GM21529 (cell line): Measurements from ENCODE around the gene THAP5.

Experiments
- ATAC-seq: cut with Tn5 transposase; IDR thresholded peaks from one replicate; pipeline ENCODE4 v1.9.1; 2021; ENCODE audit not compliant: unreplicated experiment

The THAP5 gene

GRCh38 chr7:108569381-108570145 lies at the start of gene THAP5, which contains the start of gene DNAJB9:
TSS of gene THAP5 (minus strand) at chr7:108569706. CDS start at chr7:108569569, 137 bp downstream.
TSS of gene DNAJB9 (plus strand) at chr7:108569874. CDS start at chr7:108571727, 1,853 bp downstream.
- ATAC-seq, result peak; percentile 93

GRCh38 chr7:108618056-108618455 lies 48.5 kb upstream of the THAP5 start:
- ATAC-seq, result no peak

- no peak for ATAC-seq
Measured at GRCh38 chr7:108614896-108615295, 45.4 kb upstream of the THAP5 start.

- no peak for ATAC-seq
Measured at GRCh38 chr7:108613949-108614381, 44.5 kb upstream of the THAP5 start.

GRCh38 chr7:108613147-108613948 lies 43.8 kb upstream of the THAP5 start:
- ATAC-seq, result peak; percentile 72

GRCh38 chr7:108611268-108611667 lies 41.8 kb upstream of the THAP5 start:
- no peak for ATAC-seq

GRCh38 chr7:108609643-108610042 lies 40.1 kb upstream of the THAP5 start:
- ATAC-seq, result no peak

GRCh38 chr7:108605559-108606201 lies 36.2 kb upstream of the THAP5 start:
- ATAC-seq, result no peak

GRCh38 chr7:108604307-108605077 lies 35.0 kb upstream of the THAP5 start:
- no peak for ATAC-seq

- ATAC-seq, result no peak
Measured at GRCh38 chr7:108603656-108604306, 34.3 kb upstream of the THAP5 start.

- ATAC-seq, result no peak
Measured at GRCh38 chr7:108600399-108600798, 30.9 kb upstream of the THAP5 start.

- no peak for ATAC-seq
Measured at GRCh38 chr7:108598914-108599580, 29.5 kb upstream of the THAP5 start.

- no peak for ATAC-seq
Measured at GRCh38 chr7:108598153-108598552, 28.6 kb upstream of the THAP5 start.

- ATAC-seq, result no peak
Measured at GRCh38 chr7:108596560-108596959, 27.1 kb upstream of the THAP5 start.

- ATAC-seq, result no peak
Measured at GRCh38 chr7:108592646-108593201, 23.2 kb upstream of the THAP5 start.

GRCh38 chr7:108590606-108591005 lies 21.1 kb upstream of the THAP5 start:
- ATAC-seq, result no peak

GRCh38 chr7:108589874-108590273 lies 20.4 kb upstream of the THAP5 start:
- ATAC-seq, result no peak

- no peak for ATAC-seq
Measured at GRCh38 chr7:108589199-108589598, 19.7 kb upstream of the THAP5 start.

GRCh38 chr7:108586274-108586710 lies 16.8 kb upstream of the THAP5 start:
- ATAC-seq, result no peak
